Measurements from ENCODE around the gene POLR1A.
A peak's percentile ranks its signal among the peaks of the same experiment; 100 is the strongest.

POLR1A gene

GRCh38 chr2:86140969-86141392 lies 35.3 kb upstream of the POLR1A start:
- peak; percentile 13 for DNase-seq (ENCODE audit: low read depth)
- TF ChIP-seq, protein P1, sequence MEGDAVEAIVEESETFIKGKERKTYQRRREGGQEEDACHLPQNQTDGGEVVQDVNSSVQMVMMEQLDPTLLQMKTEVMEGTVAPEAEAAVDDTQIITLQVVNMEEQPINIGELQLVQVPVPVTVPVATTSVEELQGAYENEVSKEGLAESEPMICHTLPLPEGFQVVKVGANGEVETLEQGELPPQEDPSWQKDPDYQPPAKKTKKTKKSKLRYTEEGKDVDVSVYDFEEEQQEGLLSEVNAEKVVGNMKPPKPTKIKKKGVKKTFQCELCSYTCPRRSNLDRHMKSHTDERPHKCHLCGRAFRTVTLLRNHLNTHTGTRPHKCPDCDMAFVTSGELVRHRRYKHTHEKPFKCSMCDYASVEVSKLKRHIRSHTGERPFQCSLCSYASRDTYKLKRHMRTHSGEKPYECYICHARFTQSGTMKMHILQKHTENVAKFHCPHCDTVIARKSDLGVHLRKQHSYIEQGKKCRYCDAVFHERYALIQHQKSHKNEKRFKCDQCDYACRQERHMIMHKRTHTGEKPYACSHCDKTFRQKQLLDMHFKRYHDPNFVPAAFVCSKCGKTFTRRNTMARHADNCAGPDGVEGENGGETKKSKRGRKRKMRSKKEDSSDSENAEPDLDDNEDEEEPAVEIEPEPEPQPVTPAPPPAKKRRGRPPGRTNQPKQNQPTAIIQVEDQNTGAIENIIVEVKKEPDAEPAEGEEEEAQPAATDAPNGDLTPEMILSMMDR (conservative IDR thresholded peaks at IDR 0.05; ENCODE audit: low read depth, low read length): no peak
- H3K4me3 ChIP-seq (ENCODE audit: low read depth, low read length): no peak overlapping the region

GRCh38 chr2:86139981-86140380 lies 34.3 kb upstream of the POLR1A start:
- TF ChIP-seq, protein P1 (conservative IDR thresholded peaks at IDR 0.05; ENCODE audit: low read depth, low read length): no peak
- DNase-seq (ENCODE audit: low read depth): no peak
- no peak overlapping the region for H3K4me3 ChIP-seq (ENCODE audit: low read depth, low read length)

DNA sequence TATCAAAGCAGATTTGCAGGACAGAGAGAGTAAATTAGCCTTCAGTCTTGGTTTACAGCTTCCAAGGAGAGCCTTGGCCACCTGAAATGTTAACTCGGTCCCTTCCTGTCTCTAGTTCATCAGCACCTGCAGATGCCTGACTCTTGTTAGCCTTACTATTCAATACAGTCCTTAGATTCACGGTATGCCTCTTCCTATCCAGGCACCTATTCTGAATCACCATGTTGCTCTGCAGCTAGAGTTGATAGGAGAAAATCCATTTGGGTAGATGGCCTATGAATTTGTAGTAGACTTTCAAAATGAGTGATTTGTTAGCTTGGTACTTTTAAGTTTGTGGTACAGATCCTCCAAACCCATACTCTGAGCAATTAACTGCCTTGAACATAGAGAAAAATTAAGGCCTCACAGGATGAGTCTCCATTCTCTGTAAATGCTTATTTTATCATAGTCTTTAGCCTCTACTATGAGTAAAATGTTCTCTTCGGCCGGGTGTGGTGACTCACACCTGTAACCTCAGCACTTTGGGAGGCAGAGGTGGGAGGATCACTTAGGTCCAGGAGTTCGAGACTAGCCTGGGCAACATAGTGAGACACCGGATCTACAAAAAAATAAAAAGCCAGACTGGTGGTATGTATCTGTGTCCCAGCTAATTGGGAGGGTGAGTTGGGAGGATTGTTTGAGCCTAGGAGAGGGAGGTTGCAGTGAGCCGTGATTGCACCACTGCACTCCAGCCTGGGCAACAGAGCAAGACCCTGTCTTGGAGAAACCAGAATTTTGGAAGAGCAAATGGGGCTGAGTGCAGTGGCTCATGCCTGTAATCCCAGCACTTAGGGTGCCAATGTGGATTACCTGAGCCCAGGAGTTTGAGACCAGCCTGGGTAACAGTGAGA lies 33.3 kb upstream of the POLR1A start:
- DNase-seq (ENCODE audit: low read depth): no peak
- TF ChIP-seq, protein P1 (conservative IDR thresholded peaks at IDR 0.05; ENCODE audit: low read depth, low read length): no peak
- H3K4me3 ChIP-seq (ENCODE audit: low read depth, low read length): no peak overlapping the region

GRCh38 chr2:86136141-86136540 lies 30.5 kb upstream of the POLR1A start:
- TF ChIP-seq, protein P1 (conservative IDR thresholded peaks at IDR 0.05; ENCODE audit: low read depth, low read length): no peak
- no peak for DNase-seq (ENCODE audit: low read depth)
- H3K4me3 ChIP-seq (ENCODE audit: low read depth, low read length): no peak overlapping the region

DNA sequence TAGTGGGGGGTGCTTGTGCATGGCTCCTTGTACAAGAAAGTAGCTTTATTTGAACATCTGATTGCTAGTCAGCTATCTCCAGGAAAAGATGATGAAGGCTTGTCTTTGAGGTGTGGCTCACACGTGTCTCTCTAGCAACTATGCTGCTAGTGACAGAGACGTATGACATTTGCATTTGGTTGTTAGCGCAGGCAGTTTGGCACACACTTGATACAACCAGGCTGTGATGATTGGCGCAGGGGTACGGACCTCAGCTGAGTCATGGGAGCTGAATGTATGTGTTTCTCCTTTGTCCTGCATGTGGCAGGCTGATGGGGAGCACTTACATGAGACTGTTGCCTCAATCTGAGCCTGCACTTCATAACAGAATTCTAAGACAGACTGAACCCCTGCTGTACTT lies 30.0 kb upstream of the POLR1A start:
- H3K4me3 ChIP-seq (ENCODE audit: low read depth, low read length): no peak overlapping the region
- TF ChIP-seq, protein P1 (conservative IDR thresholded peaks at IDR 0.05; ENCODE audit: low read depth, low read length): no peak
- DNase-seq (ENCODE audit: low read depth): no peak

DNA sequence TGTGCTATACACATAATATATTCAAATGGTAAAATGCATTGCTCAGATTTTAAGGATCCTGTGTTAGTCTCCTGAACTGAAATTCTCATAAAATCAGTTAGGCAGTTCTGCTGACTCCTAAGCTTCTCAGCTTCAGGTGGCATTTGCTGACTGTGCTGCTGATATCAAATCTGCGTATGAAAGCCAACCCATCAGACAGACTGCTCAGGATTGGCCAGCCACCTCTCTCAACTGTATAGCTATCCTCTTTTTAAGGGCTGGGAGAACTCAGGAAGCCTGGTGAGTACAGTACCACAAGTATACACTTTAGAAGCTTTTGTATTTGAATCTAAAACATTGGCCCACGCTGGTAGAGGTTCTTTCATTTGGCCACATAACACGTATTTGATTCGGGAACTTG lies 29.0 kb upstream of the POLR1A start:
- no peak for DNase-seq (ENCODE audit: low read depth)
- no peak overlapping the region for H3K4me3 ChIP-seq (ENCODE audit: low read depth, low read length)
- TF ChIP-seq, protein P1 (conservative IDR thresholded peaks at IDR 0.05; ENCODE audit: low read depth, low read length): no peak

DNA sequence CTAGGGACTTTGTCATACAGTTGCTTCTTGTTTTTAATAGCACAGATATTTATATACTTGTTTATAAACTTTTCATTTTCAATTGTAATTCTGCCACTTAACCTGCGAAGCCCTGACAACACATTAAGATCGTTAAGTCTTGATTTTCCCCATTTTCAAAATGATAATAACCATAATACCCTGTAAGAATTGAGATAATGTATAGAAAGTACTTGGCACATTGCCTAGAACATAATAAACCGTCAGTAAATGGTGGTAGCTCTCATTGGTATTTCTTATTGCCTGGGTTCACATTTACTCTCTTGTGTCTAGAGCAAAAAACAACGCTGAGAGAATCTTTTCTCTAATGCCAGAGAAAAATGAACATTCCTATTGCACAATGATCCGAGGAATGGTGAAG lies 19.0 kb upstream of the POLR1A start:
- no peak overlapping the region for H3K4me3 ChIP-seq (ENCODE audit: low read depth, low read length)
- DNase-seq (ENCODE audit: low read depth): no peak
- TF ChIP-seq, protein P1 (conservative IDR thresholded peaks at IDR 0.05; ENCODE audit: low read depth, low read length): no peak
